Midbrain (tissue), 1 donor: ENCODE measurements around the gene VPS26C.
"Not testable (repeated sequence)": the region's sequence is repeated elsewhere in the genome, so short reads cannot be mapped to it uniquely, and the experiment has no call there.

Experiments
- DNase-seq: peaks from one replicate; lab custom pipeline; 2025; lab: John Stamatoyannopoulos, UW

Gene VPS26C

DNA sequence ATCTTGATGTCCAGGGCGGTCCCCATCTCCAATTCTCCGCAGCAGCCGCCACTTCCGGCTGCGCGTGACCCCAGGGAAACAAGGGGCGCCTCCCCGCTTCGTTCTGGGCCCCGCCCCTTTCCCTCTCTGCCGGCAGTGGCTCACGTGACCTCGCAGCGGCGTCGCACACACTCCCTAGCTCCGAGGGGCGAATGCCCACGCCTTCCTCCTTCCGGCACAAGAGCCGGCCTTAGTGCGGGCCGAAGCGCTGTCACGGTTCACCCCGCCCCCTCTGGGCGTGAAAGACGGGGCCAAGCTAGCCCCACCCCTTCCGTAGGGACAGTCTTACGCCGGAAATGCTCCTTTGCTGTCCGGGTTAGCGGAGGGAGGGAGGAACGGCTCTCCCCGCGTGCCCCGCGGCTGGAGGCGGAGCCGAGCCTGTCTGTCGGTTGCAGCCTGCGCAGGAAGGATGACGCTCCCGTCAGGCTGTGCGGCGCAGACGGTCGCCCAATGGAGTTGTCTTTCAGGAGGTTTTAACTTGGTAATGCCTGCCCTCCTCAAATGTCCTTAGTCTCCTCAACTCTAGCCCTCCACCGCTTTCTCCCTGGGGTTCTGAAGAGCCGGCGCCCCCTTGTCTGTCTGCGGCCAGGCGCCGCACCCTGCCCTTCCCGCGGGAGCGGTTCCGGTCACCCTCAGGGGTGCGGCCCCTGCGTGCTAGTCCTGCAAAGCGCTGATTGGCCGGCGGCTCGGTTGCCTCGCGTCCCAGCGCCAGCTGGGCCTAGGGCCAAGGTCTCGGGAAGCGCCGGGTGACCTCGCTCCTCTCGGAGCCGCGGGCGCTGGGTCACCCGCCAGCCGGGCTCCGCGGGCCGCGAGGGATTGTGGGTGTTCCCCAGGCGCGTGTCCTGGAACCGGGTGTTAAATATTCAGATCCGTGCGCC is at the start of gene VPS26C:
Gene VPS26C (minus strand): TSS at position 66 of the 917 bp plus-strand sequence. CDS start 40 bp downstream, at position 26.
- DNase-seq = peak; percentile 98

DNA sequence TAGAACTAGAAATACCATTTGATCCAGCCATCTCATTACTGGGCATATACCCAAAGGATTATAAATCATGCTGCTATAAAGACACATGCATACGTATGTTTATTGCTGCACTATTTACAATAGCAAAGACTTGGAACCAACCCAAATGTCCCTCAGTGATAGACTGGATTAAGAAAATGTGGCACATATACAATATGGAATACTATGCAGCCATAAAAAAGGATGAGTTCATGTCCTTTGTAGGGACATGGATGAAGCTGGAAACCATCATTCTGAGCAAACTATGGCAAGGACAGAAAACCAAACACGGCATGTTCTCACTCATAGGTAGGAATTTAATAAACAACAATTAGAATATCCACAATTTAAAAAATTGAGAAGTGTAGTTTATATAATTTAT is 48.9 kb upstream of the VPS26C start:
- DNase-seq = not testable (repeated sequence)

DNA sequence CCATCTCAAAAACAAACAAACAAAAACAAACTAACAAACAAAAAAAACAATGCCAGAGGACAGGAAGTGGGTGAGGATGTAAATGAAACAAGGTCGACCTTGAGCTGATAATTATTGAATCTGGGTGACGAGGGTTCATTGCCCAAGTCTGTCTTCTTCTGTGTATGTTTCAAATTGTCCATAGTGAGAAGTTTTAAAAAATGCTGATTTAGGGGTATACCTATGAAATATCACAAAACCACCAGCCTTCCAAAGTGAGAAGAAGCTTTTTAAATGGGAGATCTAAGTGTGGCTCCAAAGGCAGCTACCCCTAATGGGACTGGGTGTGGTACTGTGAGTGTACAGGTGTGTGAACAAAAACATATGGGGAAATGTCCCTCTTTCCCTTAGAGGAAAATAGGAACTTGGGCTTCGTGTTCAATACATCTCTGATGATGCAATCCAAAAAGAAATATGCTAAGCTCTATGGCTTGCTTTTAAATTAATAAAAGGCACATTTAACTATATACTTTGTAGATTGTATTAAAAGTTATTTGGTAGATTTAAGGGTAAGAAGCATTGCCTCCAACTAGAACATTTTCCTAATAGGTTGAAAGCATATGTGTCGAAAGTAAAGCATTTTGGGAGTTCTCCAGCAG is 33.1 kb upstream of the VPS26C start:
- no peak for DNase-seq

DNA sequence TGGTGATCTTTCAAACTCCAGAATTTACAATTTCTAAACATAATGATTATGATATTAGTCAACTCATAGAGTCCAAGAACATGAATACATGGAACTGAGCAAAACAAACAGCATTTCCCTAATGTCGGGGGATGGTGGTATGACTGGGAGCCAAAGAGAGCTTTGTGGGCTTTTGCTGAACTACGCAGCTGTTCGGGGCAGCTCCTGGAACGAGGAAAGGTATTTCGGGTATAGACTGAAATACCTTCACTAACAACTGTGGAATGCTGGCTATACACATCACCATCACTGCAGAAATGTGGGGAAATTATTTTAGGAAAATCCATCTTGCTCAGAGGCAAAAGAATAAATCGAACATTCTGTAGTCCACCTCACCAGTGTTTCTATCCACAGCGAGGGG is 30.2 kb upstream of the VPS26C start:
- DNase-seq = no peak

DNA sequence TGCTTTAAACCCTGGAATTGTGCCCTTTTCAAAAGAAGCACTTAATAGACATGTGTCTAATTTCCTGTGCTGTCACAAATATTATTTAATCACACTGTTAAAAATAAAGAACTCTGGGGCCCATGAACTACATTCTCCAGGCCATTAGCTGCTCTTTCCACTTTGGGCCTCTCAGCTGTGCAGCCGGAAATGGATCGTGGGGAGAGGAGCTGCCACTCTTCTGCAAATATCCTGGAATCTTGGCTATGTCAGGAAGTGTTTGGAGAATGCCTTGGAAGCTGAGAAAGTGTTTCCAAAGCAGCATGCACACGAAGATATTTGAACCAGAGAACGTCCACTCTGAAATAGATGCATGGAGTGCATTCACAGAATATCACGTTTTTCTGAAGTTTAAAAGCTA is 27.5 kb upstream of the VPS26C start:
- no peak for DNase-seq

DNA sequence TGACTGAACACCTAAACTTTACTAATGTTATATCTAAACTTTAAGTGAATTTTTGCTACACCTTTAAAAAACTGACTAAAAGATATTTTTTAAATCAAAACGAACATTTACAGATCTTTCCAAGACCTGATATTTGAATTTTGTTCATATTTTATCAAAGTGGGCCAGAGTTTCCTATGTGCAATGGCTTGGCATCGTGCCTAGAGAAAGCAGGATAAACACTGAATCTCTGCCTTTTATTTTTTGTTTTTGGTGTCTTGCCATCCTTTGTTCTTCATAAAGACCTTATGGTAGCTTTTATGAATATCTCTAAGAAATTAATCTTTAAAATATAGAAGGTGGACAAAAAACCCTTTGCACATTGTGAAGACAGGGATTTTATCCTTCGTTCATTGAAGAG is 25.8 kb upstream of the VPS26C start:
- DNase-seq = no peak

DNA sequence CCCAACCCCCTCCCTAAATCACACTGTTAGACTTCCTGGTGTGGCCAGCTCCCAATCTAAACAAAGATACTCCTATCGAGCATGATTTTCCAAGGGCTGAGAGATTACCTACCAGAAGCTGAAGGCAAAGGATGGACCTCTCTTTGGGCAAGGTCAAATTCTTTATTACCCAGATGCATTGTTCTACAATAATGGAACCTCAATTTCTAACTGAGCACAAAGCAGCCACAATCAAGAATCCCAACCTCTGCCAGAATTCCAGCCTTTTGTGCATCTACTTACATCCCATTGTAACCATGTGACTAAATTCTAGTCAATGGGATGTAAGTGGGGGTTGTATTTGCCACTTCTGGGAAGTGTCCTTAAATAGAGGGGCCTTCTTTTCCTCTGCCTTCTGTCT is 24.9 kb upstream of the VPS26C start:
- DNase-seq = no peak

DNA sequence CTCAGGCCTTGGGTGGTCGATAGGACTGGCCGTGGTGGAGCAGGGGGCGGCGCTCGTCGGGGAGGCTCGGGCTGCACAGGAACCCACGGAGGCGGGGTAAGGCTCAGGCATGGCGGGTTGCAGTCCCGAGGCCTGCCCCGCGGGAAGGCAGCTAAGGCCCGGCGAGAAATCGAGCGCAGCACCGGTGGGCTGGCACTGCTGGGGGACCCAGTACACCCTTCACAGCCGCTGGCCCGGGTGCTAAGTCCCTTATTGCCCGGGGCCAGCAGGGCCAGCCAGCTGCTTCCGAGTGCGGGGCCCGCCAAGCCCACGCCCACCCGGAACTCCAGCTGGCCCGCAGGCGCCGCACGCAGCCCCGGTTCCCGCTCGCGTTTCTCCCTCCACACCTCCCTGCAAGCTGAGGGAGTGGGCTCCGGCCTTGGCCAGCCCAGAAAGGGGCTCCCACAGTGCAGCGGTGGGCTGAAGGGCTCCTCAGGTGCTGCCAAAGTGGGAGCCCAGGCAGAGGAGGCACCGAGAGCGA is 16.1 kb upstream of the VPS26C start:
- DNase-seq = not testable (repeated sequence)

DNA sequence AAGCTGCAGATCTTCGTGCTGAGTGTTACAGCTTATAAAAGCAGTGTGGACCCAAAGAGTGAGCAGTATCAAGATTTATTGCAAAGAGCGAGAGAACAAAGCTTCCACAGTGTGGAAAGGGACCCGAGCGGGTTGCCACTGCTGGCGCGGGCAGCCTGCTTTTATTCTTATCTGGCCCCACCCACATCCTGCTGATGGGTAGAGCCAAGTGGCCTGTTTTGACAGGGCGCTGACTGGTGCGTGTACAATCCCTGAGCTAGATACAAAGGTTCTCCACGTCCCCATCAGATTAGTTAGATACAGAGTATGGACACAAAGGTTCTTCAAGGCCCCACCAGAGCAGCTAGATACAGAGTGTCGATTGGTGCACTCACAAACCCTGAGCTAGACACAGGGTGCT is 15.5 kb upstream of the VPS26C start:
- not testable (repeated sequence) for DNase-seq

DNA sequence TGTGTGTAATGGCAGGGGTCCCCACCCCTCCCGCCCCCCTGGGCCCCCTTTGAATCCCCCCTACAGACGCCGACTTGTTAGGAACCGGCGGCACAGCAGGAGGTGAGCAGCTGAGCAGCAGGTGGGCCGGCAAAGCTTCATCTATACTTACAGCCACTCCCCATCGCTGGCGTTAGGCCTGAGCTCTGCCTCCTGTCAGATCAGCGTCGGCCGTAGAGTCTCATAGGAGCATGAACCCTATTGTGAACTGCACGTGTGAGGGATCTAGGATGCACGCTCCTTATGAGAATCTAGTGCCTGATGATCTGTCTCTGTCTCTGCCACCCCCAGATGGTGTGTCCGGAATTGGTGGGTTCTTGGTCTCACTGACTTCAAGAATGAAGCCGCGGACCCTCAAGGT is 14.9 kb upstream of the VPS26C start:
- no peak for DNase-seq

DNA sequence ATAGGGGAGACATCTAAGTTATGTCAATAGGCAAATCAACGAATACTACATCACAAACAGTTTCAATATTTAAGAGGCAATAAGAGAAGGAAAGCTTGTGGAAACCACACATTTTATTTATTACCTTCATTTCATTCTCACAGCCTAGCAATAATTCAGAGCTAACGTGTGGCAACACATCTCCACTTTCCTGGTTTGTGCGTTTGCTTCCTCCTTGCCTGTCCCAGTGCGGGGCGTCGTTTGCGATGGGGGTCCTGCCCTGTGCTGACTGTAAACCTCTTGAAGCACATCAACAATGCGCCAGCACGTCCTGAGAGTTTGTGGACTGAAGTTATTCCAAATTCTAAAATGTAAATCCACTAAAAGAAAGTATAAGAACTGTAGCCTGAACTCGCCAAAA is 14.4 kb upstream of the VPS26C start:
- DNase-seq = no peak

DNA sequence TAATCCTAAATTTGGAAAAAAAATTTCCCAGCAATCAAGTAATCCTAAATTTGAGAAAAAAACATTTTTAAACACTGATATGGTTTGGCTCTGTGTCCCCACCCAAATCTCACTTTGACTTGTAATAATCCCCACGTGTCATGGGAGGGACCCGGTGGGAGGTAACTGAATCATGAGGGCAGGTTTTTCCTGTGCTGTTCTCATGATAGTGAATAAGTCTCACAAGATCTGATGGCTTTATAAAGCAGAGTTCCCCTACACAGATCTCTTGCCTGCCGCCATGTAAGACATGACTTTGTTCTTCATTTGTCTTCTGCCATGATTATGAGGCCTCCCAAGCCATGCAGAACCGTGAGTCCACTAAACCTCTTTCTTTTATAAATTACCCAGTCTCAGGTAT is 12.1 kb upstream of the VPS26C start:
- not testable (repeated sequence) for DNase-seq

DNA sequence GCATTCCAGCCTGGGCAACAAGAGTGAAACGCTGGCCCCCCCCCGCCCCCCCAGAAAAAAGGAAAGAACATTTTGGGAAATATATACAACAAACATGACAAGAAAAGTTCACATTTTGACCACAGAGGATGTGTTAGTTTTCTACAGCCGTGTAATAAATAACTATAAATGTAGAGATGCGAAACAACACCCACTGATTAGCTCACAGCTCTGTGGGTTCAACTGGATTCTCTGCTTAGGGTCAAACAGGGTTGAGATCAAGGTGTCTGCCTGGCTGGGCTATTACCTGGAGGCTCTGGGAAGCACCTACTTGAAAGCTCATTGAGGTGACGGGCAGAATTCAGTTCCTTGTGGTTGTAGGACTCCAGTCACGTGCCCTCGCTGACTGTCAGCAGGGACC is 11.1 kb upstream of the VPS26C start:
- no peak for DNase-seq

DNA sequence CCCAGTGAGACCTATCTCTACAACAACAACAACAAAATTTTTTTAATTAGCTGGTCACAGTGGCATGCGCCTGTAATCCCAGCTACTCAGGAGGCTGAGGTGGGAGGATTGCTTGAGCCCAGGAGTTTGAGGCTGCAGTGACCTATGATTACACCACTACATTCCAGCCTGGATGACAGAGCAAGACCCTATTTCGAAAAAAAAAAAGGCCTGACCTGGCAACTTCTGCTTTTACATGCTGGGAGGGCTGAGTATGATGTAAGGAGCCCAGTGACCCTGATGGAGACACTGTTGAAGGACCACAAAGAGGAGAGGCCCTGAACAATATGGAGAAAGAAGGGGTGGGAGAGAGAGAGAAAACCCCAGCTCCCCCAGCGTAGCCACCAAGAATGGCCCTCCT is 9.2 kb upstream of the VPS26C start:
- DNase-seq = no peak

DNA sequence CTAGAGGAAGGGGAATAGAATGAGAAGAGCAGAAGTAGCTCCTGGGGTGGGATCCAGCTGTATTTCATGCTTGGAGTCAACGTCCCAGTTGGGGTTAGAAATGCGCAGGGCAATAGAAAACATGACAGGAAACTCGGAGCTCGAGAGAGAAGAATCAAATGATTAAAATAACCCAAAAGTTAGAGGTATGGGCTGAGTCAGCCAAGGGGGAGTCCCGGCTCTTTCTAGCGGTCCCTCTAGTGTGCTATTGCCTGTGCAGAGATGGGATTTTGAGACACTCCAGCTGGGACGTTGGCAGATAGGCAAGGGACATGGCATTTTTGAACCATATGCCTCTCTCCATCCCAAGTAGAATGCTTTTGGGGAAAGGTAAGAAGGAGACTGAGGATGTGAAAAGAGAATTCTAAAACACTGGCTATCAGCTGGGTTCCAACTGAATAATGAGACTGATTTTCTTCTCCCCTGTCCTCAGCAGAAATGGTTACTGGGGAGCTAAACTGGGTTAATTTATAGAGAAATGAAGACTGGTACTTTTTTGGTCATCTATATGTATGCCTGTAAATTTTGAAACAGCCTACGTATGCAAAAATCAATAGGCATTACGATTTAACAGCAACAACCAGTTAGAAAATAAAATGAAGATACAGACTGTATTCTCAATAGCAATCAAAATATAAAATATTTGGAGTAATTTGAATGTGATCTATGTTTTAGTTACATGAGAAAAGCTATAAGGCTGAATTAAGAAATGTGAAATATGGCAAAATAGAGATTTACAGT is 7.0 kb upstream of the VPS26C start:
- DNase-seq = no peak

DNA sequence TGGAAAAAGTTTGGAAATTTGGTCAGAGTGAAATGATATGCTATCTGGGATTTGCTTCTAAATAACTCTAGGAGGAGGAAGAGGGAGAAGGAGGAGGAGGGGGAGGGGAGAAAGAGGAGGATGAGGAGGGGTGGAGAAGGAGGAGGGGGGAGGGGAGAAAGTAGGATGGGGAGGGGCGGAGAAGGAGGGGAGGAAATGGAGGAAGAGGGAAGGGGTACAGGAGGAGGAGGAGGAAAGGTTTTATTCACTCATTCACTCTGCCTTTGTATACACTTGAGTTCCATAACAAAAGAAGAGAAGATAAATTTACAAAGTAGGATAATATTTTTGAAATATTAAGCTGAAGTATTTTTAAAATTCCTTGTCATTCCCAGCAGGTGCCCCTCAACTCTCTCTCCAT is 6.3 kb upstream of the VPS26C start:
- no peak for DNase-seq

DNA sequence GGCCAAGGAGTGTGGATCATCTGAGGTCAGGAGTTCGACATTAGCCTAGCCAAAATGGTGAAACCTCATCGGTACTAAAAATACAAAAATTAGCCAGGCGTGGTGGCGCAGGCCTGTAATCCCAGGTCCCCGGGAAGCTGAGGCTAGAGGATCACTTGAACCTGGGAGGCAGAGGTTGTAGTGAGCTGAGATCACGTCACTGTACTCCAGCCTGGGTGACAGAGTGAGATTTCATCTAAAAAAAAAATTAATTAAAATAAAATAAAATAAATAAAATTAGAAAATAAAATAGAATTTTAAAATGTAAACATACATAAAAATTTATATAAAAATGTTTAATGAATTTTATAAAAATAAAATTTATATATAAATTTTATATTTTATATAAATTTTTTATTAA is 5.8 kb upstream of the VPS26C start:
- DNase-seq = no peak

DNA sequence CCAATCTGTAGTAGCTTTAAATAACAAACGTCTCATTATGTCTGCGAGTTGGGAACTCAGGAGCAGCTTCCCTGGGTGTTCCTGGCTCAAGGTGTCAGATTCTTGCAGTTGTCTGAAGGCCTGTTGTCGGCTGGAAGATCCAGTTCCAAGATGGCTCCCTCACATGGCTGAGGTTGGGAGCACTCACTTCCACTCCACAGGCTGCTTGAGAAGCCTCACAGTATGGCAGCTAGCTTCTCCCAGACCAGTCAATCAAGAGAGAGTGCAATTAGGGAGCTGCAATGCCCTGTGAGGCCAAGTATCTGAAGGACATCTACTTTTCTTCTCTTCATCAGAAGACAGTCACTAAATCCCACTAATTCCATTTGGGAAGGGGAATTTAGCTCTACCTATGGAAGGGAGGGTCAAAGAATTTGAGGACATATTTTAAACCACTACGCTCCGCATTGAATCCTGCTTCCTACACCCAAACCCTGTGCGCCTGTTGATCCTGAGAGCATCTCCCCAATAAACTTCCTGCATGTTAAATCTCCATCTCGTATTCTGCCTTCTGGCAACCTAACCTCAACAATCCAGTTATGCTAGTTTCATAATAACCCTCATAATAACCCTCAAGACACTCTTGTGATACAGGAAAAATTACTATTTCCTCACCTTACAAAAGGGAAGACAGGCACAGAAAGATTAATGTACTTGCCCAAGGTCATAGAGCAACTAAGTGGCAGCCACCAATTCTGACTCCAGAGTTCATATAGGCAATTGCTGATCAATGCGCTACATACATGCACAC is 3.6 kb upstream of the VPS26C start:
- no peak for DNase-seq

DNA sequence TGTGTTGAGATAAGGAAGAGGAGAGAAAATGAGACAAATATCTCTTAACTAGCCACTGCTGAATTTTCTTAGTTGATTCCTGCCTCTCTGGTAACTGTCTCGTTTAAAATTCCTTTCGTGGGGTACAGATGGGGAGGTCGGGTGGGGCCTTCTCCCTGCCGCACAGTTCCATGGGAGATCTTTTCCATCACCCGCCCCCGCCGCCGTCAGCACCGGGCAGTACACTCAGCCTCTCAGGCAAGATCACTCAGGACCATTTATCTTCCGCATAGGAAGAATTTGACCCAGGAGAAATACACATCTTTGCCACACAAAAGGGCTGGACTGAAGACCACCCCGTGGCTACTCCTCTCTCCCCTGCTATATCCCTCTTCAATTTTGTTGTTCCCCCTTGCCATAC is 2.3 kb upstream of the VPS26C start:
- no peak for DNase-seq

DNA sequence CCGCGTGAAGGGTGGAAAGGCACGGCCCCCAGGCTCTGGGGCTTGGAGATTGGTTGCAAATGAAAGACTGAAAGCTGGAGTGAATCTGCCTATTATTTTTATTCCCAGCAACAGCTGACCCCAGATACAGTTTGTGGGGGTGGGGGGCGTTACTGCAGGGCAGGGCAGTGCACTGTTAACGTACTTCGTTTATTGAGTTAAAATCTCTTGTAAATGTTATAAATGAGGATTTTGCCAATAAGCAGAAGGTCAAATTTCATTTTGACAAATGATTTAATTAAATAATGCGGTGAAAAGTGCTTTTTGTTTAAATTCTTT is 1.0 kb upstream of the VPS26C start:
- DNase-seq = no peak

DNA sequence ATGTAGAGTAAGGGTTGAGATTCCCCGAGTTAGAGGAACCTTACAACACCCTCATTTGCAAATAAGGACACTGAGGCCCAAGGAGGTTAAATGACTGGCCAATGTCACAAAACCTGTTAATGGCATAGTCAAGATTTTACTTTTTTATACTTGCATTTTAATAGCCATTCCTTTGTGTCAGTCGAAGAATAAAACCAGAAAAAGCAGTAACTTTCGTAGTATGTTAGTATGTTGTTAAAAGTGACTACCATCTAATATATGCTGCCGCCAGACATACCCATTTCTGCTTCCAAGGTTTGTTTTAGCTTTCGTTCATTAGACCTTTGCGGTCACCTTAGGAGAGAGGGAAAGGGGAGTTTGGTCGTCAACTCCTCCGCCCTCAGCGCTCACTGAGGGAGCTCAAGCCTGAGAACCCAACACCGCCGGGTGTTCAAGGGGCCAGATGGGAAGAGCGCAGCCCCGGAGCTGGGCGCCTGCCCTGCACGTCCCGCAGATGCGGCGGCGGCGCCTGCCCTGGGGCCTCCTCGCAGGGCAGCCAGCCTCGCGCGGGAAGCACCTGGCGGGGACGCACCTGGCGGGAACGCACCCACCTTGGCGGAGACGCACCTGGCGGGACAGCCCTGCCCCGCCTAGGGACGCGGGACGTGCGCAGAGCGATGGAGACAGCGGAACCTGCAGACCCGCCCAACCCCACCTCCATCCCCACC is 466 bp downstream of the VPS26C start:
- peak; percentile 48 for DNase-seq
